ENCODE results near the gene FAM222A. TPM values are rescaled to one million over a fixed set of nuclear protein-coding genes. Genes with fewer than 3 reads are reported as not detected.

The FAM222A gene
- total RNA-seq, 1 experiment from 2014 or later, result 2.8 TPM

GRCh38 chr12:109675411-109675810 lies 38.2 kb upstream of the FAM222A start:
- Histone ChIP-seq H4K8ac (replicated peaks; ENCODE audit: insufficient read length, low read depth, low read length) (no peak overlapping the region), H3K14ac (ENCODE audit: insufficient read depth, low read length) (no peak overlapping the region), H3K4ac (ENCODE audit: low read depth, low read length) (no peak overlapping the region), H3K27ac (ENCODE audit: insufficient read length, low read depth, low read length) (no peak overlapping the region), H3K79me2 (ENCODE audit: insufficient read depth, low read length) (no peaks in the 10 kb centered on the region), H2AFZ (ENCODE audit: low read length) (no peak overlapping the region), H2BK120ac (ENCODE audit: low read depth, low read length, poor library complexity, severe bottlenecking) (no peak overlapping the region), H3K23me2 (ENCODE audit: insufficient read length, low read depth, low read length, poor library complexity, severe bottlenecking) (no peaks in the 10 kb centered on the region), H2BK12ac (ENCODE audit: insufficient read length, low read depth, low read length) (no peak overlapping the region), H4K5ac (ENCODE audit: insufficient read length, low read depth, low read length) (no peak overlapping the region), H2BK20ac (ENCODE audit: low read depth, low read length, poor library complexity, severe bottlenecking) (no peak overlapping the region), H3T11ph (ENCODE audit: low read length) (no peak overlapping the region), H4K20me1 (ENCODE audit: control insufficient read depth, insufficient read depth, insufficient read length) (no peaks in the 10 kb centered on the region), H2BK5ac (ENCODE audit: insufficient read length, low read length) (no peak overlapping the region), H3K18ac (ENCODE audit: insufficient read length, low read depth, low read length) (no peak overlapping the region), H3K23ac (ENCODE audit: insufficient read length, low read depth, low read length) (no peak overlapping the region), H3K9me3 (ENCODE audit: control insufficient read depth, low read depth, low read length) (no peaks in the 10 kb centered on the region), H3K4me1 (ENCODE audit: insufficient read depth, low read length) (no peaks in the 10 kb centered on the region), H4K91ac (ENCODE audit: insufficient read length, low read depth, low read length) (no peak overlapping the region), H3K27me3 (ENCODE audit: insufficient read depth, low read length) (no peaks in the 10 kb centered on the region), H2BK15ac (ENCODE audit: low read depth, low read length) (no peak overlapping the region), H2AK5ac (ENCODE audit: insufficient read length, low read length) (no peak overlapping the region), H3K4me2 (ENCODE audit: insufficient read depth, insufficient read length, low read length) (no peak overlapping the region), H3K56ac (ENCODE audit: insufficient read length, low read depth, low read length) (no peak overlapping the region), H3K79me1 (ENCODE audit: insufficient read depth, low read depth, low read length, poor library complexity, severe bottlenecking) (no peaks in the 10 kb centered on the region), H3K9ac (ENCODE audit: extremely low read depth, insufficient read length, low read length) (no peak overlapping the region)
- no peak for TF ChIP-seq CTCF (conservative IDR thresholded peaks at IDR 0.05)
- no CpG with 5 or more reads among the region's 6 CpGs for WGBS (ENCODE audit: extremely low coverage, insufficient read length, low lambda C conversion rate)
- H3K27me3 Mint-ChIP-seq (ENCODE audit: low read depth), result peaks cover 13% of the 10 kb centered on the region
- no peaks in the 10 kb centered on the region; a peak in 1 of 5 replicates for H3K9me3 Mint-ChIP-seq
- no peak for DNase-seq
- H3K27ac Mint-ChIP-seq, result no peak overlapping the region
- peak overlapping the region in 1 of 2 experiments; percentile 15; a peak in 1 of 5 replicates for H3K4me3 Mint-ChIP-seq
- no peaks in the 10 kb centered on the region for H3K36me3 Mint-ChIP-seq (ENCODE audit: insufficient read depth in 1 of 3, low read depth in 3 of 3)
- peaks cover 10 to 31% of the 10 kb centered on the region in 2 experiments; a peak in 3 of 4 replicates for H3K4me1 Mint-ChIP-seq

All from H9 (cell line).